Hematopoietic multipotent progenitor cell treated with erythropoietin and hydrocortisone succinate and interleukin-3 and kit ligand, for 6 days (in vitro differentiated cells): ENCODE data around the gene LINGO1.

Experiments used
- DNase-seq: peaks from one replicate; pipeline ENCODE4 v3.0.0-alpha.2; 2015

LINGO1 gene

GRCh38 chr15:77589839-77590238 is 42.9 kb downstream of the LINGO1 start:
- no peak for DNase-seq

- DNase-seq, result no peak
These were observed 44.6 kb downstream of the LINGO1 start for GRCh38 chr15:77588126-77588525.

- DNase-seq, result no peak
These were observed 48.0 kb downstream of the LINGO1 start for GRCh38 chr15:77584691-77585090.

- DNase-seq, result peak; percentile 25
These were observed 48.5 kb downstream of the LINGO1 start for GRCh38 chr15:77584201-77584600.

GRCh38 chr15:77582763-77583162 is 49.9 kb downstream of the LINGO1 start:
- DNase-seq, result no peak

GRCh38 chr15:77581896-77582569 is 50.7 kb downstream of the LINGO1 start:
- DNase-seq, result no peak

GRCh38 chr15:77580996-77581682 is 51.6 kb downstream of the LINGO1 start:
- DNase-seq, result no peak

DNA sequence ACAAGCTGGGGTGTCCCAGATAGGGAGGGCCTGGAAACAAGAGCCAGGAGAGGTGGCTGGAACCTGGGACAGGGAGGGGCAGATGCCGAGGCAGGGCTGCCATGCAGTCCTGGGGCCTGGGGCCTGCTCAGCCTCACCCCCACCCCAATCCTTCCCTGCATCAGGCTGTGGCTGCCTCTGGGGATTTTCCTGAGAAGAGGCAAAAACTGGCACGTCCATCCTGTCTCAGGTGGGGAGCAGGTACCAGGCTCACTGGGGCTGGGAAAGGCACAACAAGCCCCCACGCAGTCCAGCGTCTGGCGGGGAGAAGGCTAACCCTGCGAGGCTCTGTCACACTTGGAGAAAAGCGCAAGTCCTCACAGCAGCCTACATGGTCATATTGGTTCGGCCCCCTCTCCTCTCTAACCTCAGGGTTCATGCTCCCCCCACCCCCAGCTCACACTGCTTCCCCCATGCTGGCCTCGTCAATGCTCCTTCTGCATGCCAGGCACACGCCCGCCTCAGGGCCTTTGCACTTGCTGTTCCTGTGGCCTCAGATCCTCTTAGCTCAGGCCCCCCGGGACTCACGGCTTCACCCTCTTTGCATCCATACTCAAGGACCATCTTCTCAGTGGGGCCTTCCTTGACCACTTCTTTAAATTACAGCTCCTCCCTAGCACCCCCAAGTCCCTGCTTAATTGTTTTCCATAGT is 53.1 kb downstream of the LINGO1 start:
- DNase-seq, result no peak

DNA sequence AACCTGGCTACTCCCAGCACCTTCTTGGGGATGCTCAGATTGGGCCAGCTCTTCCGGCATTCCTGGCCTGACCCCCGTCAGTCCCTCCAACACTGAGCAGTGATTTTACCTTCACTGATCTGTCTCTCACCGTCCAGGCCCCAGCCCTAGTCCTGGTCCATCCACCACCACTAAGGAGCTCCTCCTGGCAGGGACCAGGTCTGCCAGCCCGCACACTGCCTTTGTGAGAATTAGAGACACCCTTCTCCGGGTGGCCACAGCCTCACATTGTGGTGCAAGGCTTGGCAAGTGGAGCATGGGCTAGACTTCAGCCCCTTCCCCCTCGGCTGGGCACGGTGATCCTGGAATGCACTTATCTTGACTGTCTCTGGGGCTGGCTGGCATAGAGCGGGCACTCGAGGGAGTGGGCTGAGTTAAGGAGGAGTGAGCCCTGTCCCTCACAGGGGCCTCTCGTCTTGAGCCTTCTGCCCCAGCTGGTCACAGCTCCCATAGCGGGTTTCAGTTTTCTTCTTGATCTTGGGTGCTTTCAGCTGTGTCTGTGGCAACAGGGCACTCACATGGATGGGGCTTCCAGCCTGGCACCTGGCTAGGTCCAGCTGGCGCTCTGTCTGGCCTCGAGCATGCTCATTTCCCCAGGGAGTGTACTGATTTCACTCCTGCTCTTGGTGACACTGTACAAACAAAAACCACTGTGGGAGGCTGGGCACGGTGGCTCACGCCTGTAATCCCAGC is 53.9 kb downstream of the LINGO1 start:
- no peak for DNase-seq

- no peak for DNase-seq
These were observed 55.3 kb downstream of the LINGO1 start for GRCh38 chr15:77577366-77577950.

DNA sequence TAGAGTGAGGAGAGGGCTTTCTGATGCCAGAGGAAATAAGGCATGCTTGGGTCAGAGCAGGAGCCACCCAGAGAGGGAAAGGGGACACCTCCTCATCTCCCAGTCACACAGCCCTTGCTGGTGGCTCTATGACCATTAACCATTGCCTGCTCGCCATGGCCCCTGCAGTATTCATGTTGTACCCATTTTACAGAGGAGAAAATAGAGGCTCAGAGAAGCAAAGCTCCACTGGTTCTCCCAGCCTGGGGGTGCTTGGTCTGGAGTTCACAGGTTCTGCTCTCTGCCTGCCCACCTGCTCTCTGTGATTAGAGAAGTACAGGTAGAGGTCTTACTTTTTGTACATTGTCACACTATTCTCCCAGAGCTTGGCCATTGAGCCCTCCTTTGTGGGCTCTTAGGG is 56.2 kb downstream of the LINGO1 start:
- DNase-seq, result no peak

GRCh38 chr15:77575203-77575934 is 57.3 kb downstream of the LINGO1 start:
- no peak for DNase-seq

GRCh38 chr15:77574521-77575202 is 58.0 kb downstream of the LINGO1 start:
- no peak for DNase-seq

GRCh38 chr15:77573802-77574201 is 58.9 kb downstream of the LINGO1 start:
- no peak for DNase-seq

- DNase-seq, result no peak
These were observed 60.5 kb downstream of the LINGO1 start for GRCh38 chr15:77572186-77572585.

GRCh38 chr15:77571741-77572140 is 61.0 kb downstream of the LINGO1 start:
- DNase-seq, result no peak

DNA sequence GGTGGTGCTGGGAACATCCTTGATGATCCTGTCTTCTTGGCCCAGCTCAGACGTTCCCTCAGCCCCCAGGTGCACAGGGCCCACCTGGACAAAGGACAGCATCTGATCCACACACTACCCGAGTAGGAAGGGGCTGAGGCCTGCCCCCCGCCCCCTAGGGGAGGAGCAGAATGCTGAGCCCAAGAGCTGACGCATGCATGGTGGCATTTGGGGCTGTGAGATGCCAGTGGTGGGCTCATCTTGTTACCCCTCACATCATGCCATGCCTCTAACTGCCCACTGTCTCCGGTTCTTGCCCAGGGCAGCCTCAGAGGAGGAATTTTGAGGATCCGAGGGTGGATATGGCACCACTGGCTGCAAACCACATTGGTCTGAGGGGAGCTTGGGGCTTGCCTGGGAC is 61.5 kb downstream of the LINGO1 start:
- no peak for DNase-seq

DNA sequence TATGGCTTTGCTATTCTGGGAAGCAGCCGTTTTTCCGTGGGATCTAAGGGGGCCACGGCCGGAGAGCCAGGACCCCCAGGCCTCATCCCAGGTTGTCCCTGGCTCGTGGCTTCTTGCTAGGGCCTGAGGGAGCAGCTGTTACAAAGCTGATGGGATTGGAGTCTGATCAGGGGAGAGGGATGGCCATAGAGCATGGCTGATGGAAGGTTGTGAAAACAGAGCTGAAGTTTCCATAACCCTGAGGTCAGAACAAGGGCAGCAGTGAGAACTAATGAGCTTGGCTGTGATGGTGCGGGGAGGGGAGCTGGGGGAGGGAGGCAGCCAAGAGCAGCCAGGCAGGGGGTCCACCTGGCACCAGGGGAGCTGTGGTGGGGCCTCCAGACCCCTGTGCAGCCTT is 63.0 kb downstream of the LINGO1 start:
- DNase-seq, result no peak

DNA sequence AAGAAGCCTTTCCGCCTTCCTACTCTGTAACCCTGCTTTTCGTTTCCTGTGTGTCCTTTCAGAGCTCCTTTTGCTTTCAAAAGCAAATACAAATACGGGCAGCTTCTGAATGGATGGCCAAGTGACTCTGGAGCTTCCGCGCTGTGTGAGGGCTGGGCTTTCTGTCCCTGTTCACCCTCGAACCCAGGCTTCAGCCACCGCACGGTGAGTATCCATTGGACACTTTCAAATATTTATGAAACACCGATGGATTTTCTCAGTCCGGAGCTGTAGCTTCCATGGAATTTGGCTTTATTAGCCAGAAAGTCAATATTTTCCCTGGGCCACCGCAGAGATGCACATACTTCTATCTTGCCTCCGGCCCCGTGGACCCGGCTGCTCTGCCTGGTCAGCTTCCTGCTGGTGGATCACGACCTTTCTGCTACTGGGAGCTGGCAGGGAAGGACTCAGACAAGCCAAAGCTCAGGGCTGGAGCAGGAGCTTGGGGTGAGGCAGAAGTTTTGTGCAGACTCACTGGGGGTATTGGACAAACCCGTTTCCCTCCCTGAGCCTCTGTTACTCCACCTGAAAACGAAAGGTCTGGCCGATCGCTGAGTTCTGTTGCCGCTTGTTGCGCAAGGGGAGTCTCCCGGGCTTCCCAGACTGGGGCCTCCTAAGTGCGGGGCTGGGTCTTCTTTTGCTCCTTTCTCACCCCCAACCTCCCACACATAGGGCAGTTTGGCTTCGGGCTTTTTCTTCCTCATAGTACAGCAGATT is 63.6 kb downstream of the LINGO1 start:
- no peak for DNase-seq

- no peak for DNase-seq
These were observed 64.4 kb downstream of the LINGO1 start for GRCh38 chr15:77568014-77568972.
